HCT116 (cell line): Measurements from ENCODE around the gene CNTF.

ENCODE experiments used
- CTCF ChIP-seq, 3 experiments: fragments of 200-600 bp in 1 of 3; sonication (generic) in 1 of 3; IDR thresholded peaks in 2 of 3; conservative IDR thresholded peaks in 1 of 3; 2 replicates each; pipeline ENCODE4 v1.5.1; 2012 to 2017; ENCODE audit warnings: low read depth in 2 of 3, low read length in 2 of 3, antibody characterized with exemption in 1 of 3, borderline replicate concordance in 1 of 3, control low read depth in 1 of 3, mild to moderate bottlenecking in 1 of 3, mixed read lengths in 1 of 3, mixed run types in 1 of 3, moderate library complexity in 1 of 3; ENCODE audit not compliant: insufficient read depth in 1 of 3
- YY1 ChIP-seq: IDR thresholded peaks from 2 replicates; pipeline ENCODE4 v1.6.1; 2011; ENCODE audit warnings: low read length, low read depth, moderate library complexity, mild to moderate bottlenecking; ENCODE audit not compliant: insufficient replicate concordance; ENCODE audit errors: extremely low read depth

GRCh38 chr11:58591659-58592058 is 30.8 kb upstream of the CNTF start:
- TF ChIP-seq CTCF (IDR thresholded peaks at IDR 0.05 in 2 of 3, conservative IDR thresholded peaks at IDR 0.05 in 1 of 3; ENCODE audit: borderline replicate concordance in 1 of 3, insufficient read depth in 1 of 3, low read depth in 2 of 3, low read length in 2 of 3): no peak
- no peak for TF ChIP-seq YY1
